CD14-positive monocyte (primary cell): ENCODE measurements around the gene CDK6. TPM values are rescaled to one million over a fixed set of nuclear protein-coding genes. Genes with fewer than 3 reads are reported as not detected.

Experiments used
- DNase-seq, 3 donors: peaks; one replicate each; pipeline ENCODE4 v3.0.0-alpha.2; 2011 to 2022
- H2AFZ ChIP-seq: 2 replicates; pipeline ENCODE4 v1.6.0; 2012; ENCODE audit warnings: mild to moderate bottlenecking, low read depth, low read length, inconsistent platforms; ENCODE audit not compliant: insufficient read depth, poor library complexity, severe bottlenecking
- H3K27ac ChIP-seq, 2 donors: 1 replicate in 1 of 2; 2 replicates in 1 of 2; pipeline ENCODE4 v1.5.1; 2012 to 2013; ENCODE audit warnings: low read length in 2 of 2, control low read depth in 1 of 2, inconsistent platforms in 1 of 2, low read depth in 1 of 2, mild to moderate bottlenecking in 1 of 2
- H3K27me3 ChIP-seq, 2 donors: one replicate each; pipeline versions ENCODE4 v1.6.0 to v1.6.1; 2011 to 2013; ENCODE audit warnings: low read length in 2 of 2; ENCODE audit not compliant: control insufficient read depth in 2 of 2, insufficient read depth in 2 of 2
- H3K36me3 ChIP-seq, 2 donors: replicated peaks in 1 of 2; 1 replicate in 1 of 2; 2 replicates in 1 of 2; pipeline versions ENCODE4 v1.5.1 to v1.6.1; 2012 to 2013; ENCODE audit warnings: low read length in 2 of 2, control low read depth in 1 of 2, inconsistent platforms in 1 of 2, mild to moderate bottlenecking in 1 of 2; ENCODE audit not compliant: insufficient read depth in 2 of 2, control insufficient read depth in 1 of 2
- H3K4me1 ChIP-seq, 2 donors: 1 replicate in 1 of 2; 2 replicates in 1 of 2; pipeline versions ENCODE4 v1.5.1 to v1.6.1; 2012 to 2013; ENCODE audit warnings: low read length in 2 of 2, control low read depth in 1 of 2, inconsistent platforms in 1 of 2, mild to moderate bottlenecking in 1 of 2, moderate library complexity in 1 of 2; ENCODE audit not compliant: insufficient read depth in 2 of 2, control insufficient read depth in 1 of 2
- H3K4me2 ChIP-seq: replicated peaks from 2 replicates; pipeline ENCODE3; 2012; ENCODE audit warnings: low read length, moderate library complexity, mild to moderate bottlenecking; ENCODE audit not compliant: poor library complexity, severe bottlenecking; ENCODE audit errors: extremely low read depth
- H3K4me3 ChIP-seq, 3 experiments: fragments of 200-600 bp in 1 of 3; sonication (generic) in 1 of 3; replicated peaks in 1 of 3; 1 replicate in 2 of 3; 2 replicates in 1 of 3; pipeline ENCODE4 v1.5.1; 2011 to 2013; ENCODE audit warnings: low read length in 3 of 3, mild to moderate bottlenecking in 3 of 3, control low read depth in 2 of 3, low read depth in 2 of 3, inconsistent platforms in 1 of 3, moderate library complexity in 1 of 3
- H3K79me2 ChIP-seq: 2 replicates; pipeline ENCODE4 v1.6.0; 2012; ENCODE audit warnings: mild to moderate bottlenecking, control low read depth, inconsistent platforms, low read length, moderate library complexity; ENCODE audit not compliant: insufficient read depth
- H3K9ac ChIP-seq: 2 replicates; pipeline ENCODE4 v1.6.0; 2017; ENCODE audit warnings: low read length, mild to moderate bottlenecking; ENCODE audit not compliant: insufficient read depth, poor library complexity, severe bottlenecking
- H3K9me3 ChIP-seq, 2 donors: replicated peaks in 1 of 2; 1 replicate in 1 of 2; 2 replicates in 1 of 2; pipeline versions ENCODE4 v1.5.1 to v1.6.1; 2012 to 2013; ENCODE audit warnings: low read length in 2 of 2, control low read depth in 1 of 2; ENCODE audit not compliant: control insufficient read depth in 1 of 2, insufficient read depth in 1 of 2
- H4K20me1 ChIP-seq: 2 replicates; pipeline ENCODE4 v1.6.0; 2012; ENCODE audit warnings: mild to moderate bottlenecking, low read length, control low read depth, moderate library complexity; ENCODE audit not compliant: insufficient read depth
- H3K27ac Mint-ChIP-seq, 7 donors: one replicate each; pipeline ENCODE4 v1.8.0; 2020; ENCODE audit warnings: mild to moderate bottlenecking in 7 of 7, mixed read lengths in 7 of 7, moderate library complexity in 6 of 7, inconsistent platforms in 2 of 7
- H3K27me3 Mint-ChIP-seq, 3 donors: one replicate each; pipeline ENCODE4 v1.8.0; 2021 to 2022; ENCODE audit warnings: low read depth in 3 of 3, mild to moderate bottlenecking in 3 of 3, mixed read lengths in 3 of 3, moderate library complexity in 3 of 3, inconsistent platforms in 1 of 3
- H3K36me3 Mint-ChIP-seq, 2 donors: one replicate each; pipeline ENCODE4 v1.8.0; 2020; ENCODE audit warnings: mixed read lengths in 2 of 2, inconsistent platforms in 1 of 2, mild to moderate bottlenecking in 1 of 2
- H3K4me1 Mint-ChIP-seq: one replicate; pipeline ENCODE4 v1.8.0; 2020; ENCODE audit warnings: mild to moderate bottlenecking, mixed read lengths
- H3K4me3 Mint-ChIP-seq, 2 donors: one replicate each; pipeline ENCODE4 v1.8.0; 2020; ENCODE audit warnings: mild to moderate bottlenecking in 2 of 2, mixed read lengths in 2 of 2, moderate library complexity in 1 of 2
- H3K9me3 Mint-ChIP-seq, 7 donors: one replicate each; pipeline ENCODE4 v1.8.0; 2020 to 2022; ENCODE audit warnings: mixed read lengths in 7 of 7, mild to moderate bottlenecking in 6 of 7, moderate library complexity in 6 of 7, inconsistent platforms in 2 of 7
- CTCF ChIP-seq: fragments of 200-600 bp; IDR thresholded peaks from one replicate; pipeline ENCODE4 v1.8.0; 2022; ENCODE audit warnings: antibody characterized with exemption, mild to moderate bottlenecking
- WGBS: methylation state at CpG from one replicate; pipeline ENCODE4 v1.1.5; 2013; ENCODE audit warnings: missing lambda C conversion rate; ENCODE audit not compliant: insufficient coverage; 5-methylcytosine and 5-hydroxymethylcytosine counted together
- intact Hi-C, 2 donors: fragments of 100-400 bp; cut with micrococcal nuclease; formaldehyde crosslinking; loops; one replicate each; pipeline versions ENCODE4 v1.15.0 to v1.15.1; 2023
- polyA plus RNA-seq, 3 donors: library from polyadenylated mRNA; depleted of rRNA in 1 of 3; unstranded in 2 of 3; stranded (reverse) in 1 of 3; fragments of 300-500 nt in 2 of 3; fragments of >200 nt in 1 of 3; fragmentation: Illumina TruSeq in 2 of 3; gene quantifications; 1 replicate in 2 of 3; 2 replicates in 1 of 3; pipeline ENCODE4 v1.2.3, GENCODE V29; 2012 to 2021

Gene CDK6
- polyA plus RNA-seq, 3 donors = 3.4 to 4.3 (median 3.8) TPM

GRCh38 chr7:92709912-92710311, 126.5 kb downstream of the CDK6 start:
- WGBS = 80% methylated on average over 1 of the region's 4 CpGs
- no peak overlapping the region for H3K27ac Mint-ChIP-seq

GRCh38 chr7:92709150-92709549, 127.2 kb downstream of the CDK6 start:
- DNase-seq = no peak
- Histone ChIP-seq H4K20me1 (no peaks in the 10 kb centered on the region), H3K4me2 (no peak overlapping the region), H3K36me3 (no peaks in the 10 kb centered on the region), H3K4me1 (no peaks in the 10 kb centered on the region), H3K9me3 (no peaks in the 10 kb centered on the region), H3K4me3 (no peak overlapping the region), H3K27ac (no peak overlapping the region), H3K27me3 (no peaks in the 10 kb centered on the region), H3K79me2 (no peaks in the 10 kb centered on the region), H3K9ac (no peak overlapping the region), H2AFZ (no peak overlapping the region)
- Mint-ChIP-seq H3K9me3 (peaks cover 0 to 11% (median 0%) of the 10 kb centered on the region in 7 donors), H3K36me3 (peaks cover 0 to 2% of the 10 kb centered on the region in 2 donors), H3K4me3 (no peak overlapping the region), H3K27me3 (no peaks in the 10 kb centered on the region), H3K27ac (peak overlapping the region in 1 of 7 donors; percentile 57), H3K4me1 (peaks cover 4% of the 10 kb centered on the region)
- 100% methylated on average over 1 of the region's 2 CpGs for WGBS
- intact Hi-C loops = no loop called here
- TF ChIP-seq CTCF = no peak

More at GRCh38 chr7:92709912-92710311, 126.5 kb downstream of the CDK6 start:
- DNase-seq = no peak
- H3K4me3 Mint-ChIP-seq = no peak overlapping the region
- Histone ChIP-seq H3K4me1 (no peaks in the 10 kb centered on the region), H3K27me3 (no peaks in the 10 kb centered on the region), H2AFZ (no peak overlapping the region), H3K4me3 (no peak overlapping the region), H3K27ac (no peak overlapping the region), H3K9ac (no peak overlapping the region), H3K9me3 (no peaks in the 10 kb centered on the region), H3K36me3 (no peaks in the 10 kb centered on the region), H3K79me2 (no peaks in the 10 kb centered on the region), H3K4me2 (no peak overlapping the region), H4K20me1 (no peaks in the 10 kb centered on the region)
- H3K36me3 Mint-ChIP-seq = peaks cover 0 to 3% of the 10 kb centered on the region in 2 donors
- no peak for TF ChIP-seq CTCF
- H3K9me3 Mint-ChIP-seq = peaks cover 0 to 6% (median 0%) of the 10 kb centered on the region in 7 donors
- intact Hi-C loops = no loop called here
- peaks cover 2% of the 10 kb centered on the region for H3K4me1 Mint-ChIP-seq
- H3K27me3 Mint-ChIP-seq = no peaks in the 10 kb centered on the region
